T47D (cell line): ENCODE results near the gene NAA50.
A peak's percentile ranks its signal among the peaks of the same experiment; 100 is the strongest.

Experiments used
- DNase-seq, 2 experiments: peaks; one replicate each; pipeline versions ENCODE4 v3.0.0 to v3.0.0-alpha.2; 2011 to 2012; ENCODE audit warnings: low read depth in 1 of 2, low spot score in 1 of 2
- JUND ChIP-seq: IDR thresholded peaks from 2 replicates; pipeline ENCODE4 v1.6.1; 2012; ENCODE audit warnings: low read depth
- in situ Hi-C: cut with HindIII; loops from 2 replicates; pipeline ENCODE4 v1.10.0; 2016; ENCODE audit warnings: low sequenced_read_pairs, low pct_unique_long_range_greater_than_20kb

NAA50 gene

GRCh38 chr3:113754494-113755159 is 8.6 kb upstream of the NAA50 start:
- DNase-seq, result no peak
- in situ Hi-C loops, result no loop called here
- no peak for TF ChIP-seq JUND

GRCh38 chr3:113753376-113753985 is 7.4 kb upstream of the NAA50 start:
- DNase-seq, result no peak
- in situ Hi-C loops, result no loop called here
- no peak for TF ChIP-seq JUND

- no peak for TF ChIP-seq JUND
- in situ Hi-C loops, result no loop called here
- DNase-seq, result no peak
Measured at GRCh38 chr3:113751141-113751540, 5.1 kb upstream of the NAA50 start.

GRCh38 chr3:113747283-113748046 is 1.4 kb upstream of the NAA50 start:
- TF ChIP-seq JUND, result no peak
- DNase-seq, result peak in 1 of 2 experiments; percentile 17
- in situ Hi-C loops, result no loop called here

- DNase-seq, result peak; percentile 61 to 97
- TF ChIP-seq JUND, result no peak
- in situ Hi-C loops, result no loop called here
Measured at GRCh38 chr3:113746548-113747282, 666 bp upstream of the NAA50 start, which contains the start of gene ATP6V1A. TSS of gene ATP6V1A (plus strand) at chr3:113747035. CDS start at chr3:113778754, 31,719 bp downstream.

GRCh38 chr3:113744941-113745755 is 901 bp downstream of the NAA50 start:
- TF ChIP-seq JUND, result no peak
- peak; percentile 74 to 89 for DNase-seq
- in situ Hi-C loops, result no loop called here

GRCh38 chr3:113743006-113743630 is 2.9 kb downstream of the NAA50 start:
- no peak for TF ChIP-seq JUND
- no peak for DNase-seq
- in situ Hi-C loops, result no loop called here

- in situ Hi-C loops, result no loop called here
Measured at GRCh38 chr3:113741620-113742019, 4.4 kb downstream of the NAA50 start.

GRCh38 chr3:113741086-113741485 is 5.0 kb downstream of the NAA50 start:
- no peak for DNase-seq
- in situ Hi-C loops, result no loop called here
- TF ChIP-seq JUND, result no peak

More at GRCh38 chr3:113741620-113742019, 4.4 kb downstream of the NAA50 start:
- TF ChIP-seq JUND, result peak; percentile 23; the same call in 1 of the 2 replicates
- no peak for DNase-seq

GRCh38 chr3:113736548-113737089 is 9.4 kb downstream of the NAA50 start:
- in situ Hi-C loops, result no loop called here
- DNase-seq, result peak in 1 of 2 experiments; percentile 64
- no peak for TF ChIP-seq JUND

- no peak for DNase-seq
- in situ Hi-C loops, result no loop called here
- TF ChIP-seq JUND, result no peak
Measured at GRCh38 chr3:113731694-113732093, 14.4 kb downstream of the NAA50 start.
